Activated CD4-positive, CD25-positive, alpha-beta regulatory T cell treated with anti-CD3 and anti-CD28 coated beads, Interleukin-2, amount 50 U/mL, for 24 hours (primary cell): ENCODE measurements around the gene MEX3B.
"Not testable (repeated sequence)": the region's sequence is repeated elsewhere in the genome, so short reads cannot be mapped to it uniquely, and the experiment has no call there.

Source experiments
- ATAC-seq, 2 donors: fragments of 150-1000 bp; cut with Tn5 transposase; one replicate each; pipeline ENCODE4 v1.10.0; 2021; ENCODE audit warnings: mild to moderate bottlenecking in 1 of 2, moderate library complexity in 1 of 2

The MEX3B gene

DNA sequence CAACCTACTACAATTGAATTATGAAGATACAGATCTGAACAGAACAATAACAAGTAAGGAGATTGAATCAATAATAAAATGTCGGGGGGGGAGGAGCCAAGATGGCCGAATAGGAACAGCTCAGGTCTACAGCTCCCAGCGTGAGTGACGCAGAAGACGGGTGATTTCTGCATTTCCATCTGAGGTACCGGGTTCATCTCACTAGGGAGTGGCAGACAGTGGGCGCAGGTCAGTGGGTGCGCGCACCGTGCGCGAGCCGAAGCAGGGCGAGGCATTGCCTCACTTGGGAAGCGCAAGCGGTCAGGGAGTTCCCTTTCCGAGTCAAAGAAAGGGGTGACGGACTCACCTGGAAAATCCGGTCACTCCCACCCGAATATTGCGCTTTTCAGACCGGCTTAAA lies 50.7 kb downstream of the MEX3B start:
- ATAC-seq, result not testable (repeated sequence)

DNA sequence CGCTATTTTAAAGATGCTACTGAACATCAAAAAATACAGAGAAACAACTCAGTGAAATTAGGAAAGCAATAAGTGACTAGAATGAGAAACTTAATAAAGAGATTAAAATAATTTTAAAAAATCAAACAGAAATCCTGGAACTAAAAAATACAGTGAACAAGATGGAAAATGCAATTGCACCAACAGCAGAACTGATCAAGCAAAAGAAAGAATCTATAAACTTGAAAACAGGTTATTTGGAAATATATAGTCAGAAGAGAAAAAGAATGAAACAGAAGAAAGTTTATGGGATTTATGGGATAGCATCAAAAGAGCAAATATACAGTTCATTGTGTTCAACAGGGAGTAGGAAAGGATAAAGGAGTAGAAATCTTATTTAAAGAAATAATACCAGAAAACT lies 53.3 kb downstream of the MEX3B start:
- ATAC-seq, result no peak
